Neural cell (in vitro differentiated cells): Measurements from ENCODE around the gene SLC22A16. TPM values are rescaled to one million over a fixed set of nuclear protein-coding genes. Genes with fewer than 3 reads are reported as not detected.

Experiments used
- H2AFZ ChIP-seq: fragments of 200-600, 300-800 bp; sonication (generic), shearing (Covaris generic); 2 replicates; pipeline ENCODE4 v1.6.0; 2014; ENCODE audit warnings: low read depth, mild to moderate bottlenecking, antibody characterized with exemption, low read length, moderate library complexity
- H3F3A ChIP-seq: fragments of 200-600 bp; shearing (Covaris generic); 2 replicates; pipeline ENCODE4 v1.6.1; 2016; ENCODE audit warnings: mild to moderate bottlenecking, moderate library complexity, mixed read lengths, antibody characterized with exemption, low read length; ENCODE audit not compliant: insufficient read depth, poor library complexity, severe bottlenecking
- H3K27ac ChIP-seq: fragments of 200-600, 300-800 bp; sonication (generic), shearing (Covaris generic); 2 replicates; pipeline ENCODE4 v1.5.1; 2014; ENCODE audit warnings: mild to moderate bottlenecking, low read length, moderate library complexity
- H3K27me3 ChIP-seq: fragments of 300-800, 200-600 bp; sonication (generic), shearing (Covaris generic); 2 replicates; pipeline ENCODE4 v1.6.0; 2014; ENCODE audit warnings: mild to moderate bottlenecking, low read depth, low read length, moderate library complexity; ENCODE audit not compliant: insufficient read depth
- H3K36me3 ChIP-seq: fragments of 300-800, 200-600 bp; sonication (generic), shearing (Covaris generic); 2 replicates; pipeline ENCODE4 v1.5.1; 2014; ENCODE audit warnings: mild to moderate bottlenecking, antibody characterized with exemption, low read length, moderate library complexity; ENCODE audit not compliant: insufficient read depth
- H3K4me2 ChIP-seq: fragments of 300-800, 200-600 bp; sonication (generic), shearing (Covaris generic); 2 replicates; pipeline ENCODE4 v1.6.0; 2014; ENCODE audit warnings: mild to moderate bottlenecking, low read length
- H3K4me3 ChIP-seq: fragments of 300-800, 200-600 bp; sonication (generic), shearing (Covaris generic); 2 replicates; pipeline ENCODE4 v1.5.1; 2014; ENCODE audit warnings: mild to moderate bottlenecking, low read length, moderate library complexity
- H3K79me2 ChIP-seq: fragments of 200-600 bp; shearing (Covaris generic); replicated peaks from 2 replicates; pipeline ENCODE4 v1.6.0; 2014; ENCODE audit warnings: mild to moderate bottlenecking, low read length, moderate library complexity; ENCODE audit not compliant: insufficient read depth
- H3K9ac ChIP-seq: fragments of 300-800, 200-600 bp; sonication (generic), shearing (Covaris generic); 2 replicates; pipeline ENCODE4 v1.6.1; 2016; ENCODE audit warnings: mild to moderate bottlenecking, low read length, mixed read lengths
- H3K9me2 ChIP-seq: fragments of 200-600 bp; shearing (Covaris generic); 2 replicates; pipeline ENCODE4 v1.6.1; 2016; ENCODE audit warnings: mild to moderate bottlenecking, low read length, mixed read lengths; ENCODE audit not compliant: insufficient read depth
- H3K9me3 ChIP-seq: fragments of 200-600, 300-800 bp; sonication (generic), shearing (Covaris generic); 2 replicates; pipeline ENCODE4 v1.6.1; 2016; ENCODE audit warnings: mild to moderate bottlenecking, mixed run types, low read length, moderate library complexity, mixed read lengths
- H4K20me1 ChIP-seq: fragments of 200-600 bp; shearing (Covaris generic); 2 replicates; pipeline ENCODE4 v1.6.1; 2016; ENCODE audit warnings: mild to moderate bottlenecking, mixed run types; ENCODE audit not compliant: insufficient read depth
- CTCF ChIP-seq: fragments of 450-650 bp; IDR thresholded peaks from 2 replicates; pipeline ENCODE4 v1.5.1; 2014; ENCODE audit warnings: antibody characterized with exemption, mild to moderate bottlenecking, moderate library complexity; ENCODE audit not compliant: poor library complexity, severe bottlenecking
- EP300 ChIP-seq: fragments of 450-650 bp; conservative IDR thresholded peaks from 2 replicates; pipeline ENCODE4 v1.6.1; 2014; ENCODE audit warnings: antibody characterized with exemption, mild to moderate bottlenecking, moderate library complexity; ENCODE audit not compliant: poor library complexity, severe bottlenecking
- EZH2 ChIP-seq: fragments of 200-600, 300-800 bp; shearing (Covaris generic), sonication (generic); IDR thresholded peaks from 2 replicates; pipeline ENCODE4 v1.6.1; 2014; ENCODE audit warnings: antibody characterized with exemption, low read length, borderline replicate concordance, mild to moderate bottlenecking; ENCODE audit not compliant: insufficient read depth, poor library complexity, severe bottlenecking
- MXI1 ChIP-seq: fragments of 450-650 bp; conservative IDR thresholded peaks from 2 replicates; pipeline ENCODE4 v1.6.1; 2014; ENCODE audit warnings: antibody characterized with exemption, mild to moderate bottlenecking; ENCODE audit not compliant: poor library complexity, severe bottlenecking
- POLR2AphosphoS5 ChIP-seq: IDR thresholded peaks from 2 replicates; pipeline ENCODE4 v1.6.1; 2012
- RAD21 ChIP-seq: fragments of 450-650 bp; conservative IDR thresholded peaks from 2 replicates; pipeline ENCODE4 v1.6.1; 2014; ENCODE audit warnings: antibody characterized with exemption, mild to moderate bottlenecking, moderate library complexity
- REST ChIP-seq: IDR thresholded peaks from 2 replicates; pipeline ENCODE4 v1.6.1; 2012; ENCODE audit warnings: borderline replicate concordance
- SMC3 ChIP-seq: fragments of 450-650 bp; conservative IDR thresholded peaks from 2 replicates; pipeline ENCODE4 v1.6.1; 2014; ENCODE audit warnings: antibody characterized with exemption, mild to moderate bottlenecking, moderate library complexity; ENCODE audit not compliant: poor library complexity
- TAF1 ChIP-seq: IDR thresholded peaks from 2 replicates; pipeline ENCODE4 v1.6.1; 2012; ENCODE audit warnings: low read depth
- polyA plus RNA-seq: library from polyadenylated mRNA; depleted of rRNA; stranded (reverse); fragments of >200 nt; gene quantifications from 2 replicates; pipeline ENCODE4 v1.2.3, GENCODE V29; 2014

Gene SLC22A16
- polyA plus RNA-seq, 1 donor from 2014 or later: not detected

GRCh38 chr6:110422444-110422822 is 54.0 kb downstream of the SLC22A16 start:
- H3K79me2 ChIP-seq: no peaks in the 10 kb centered on the region
- no peak overlapping the region for H3K9ac ChIP-seq
- H4K20me1 ChIP-seq: no peaks in the 10 kb centered on the region
- H3F3A ChIP-seq: no peaks in the 10 kb centered on the region
- H3K9me2 ChIP-seq: no peaks in the 10 kb centered on the region
- H3K4me2 ChIP-seq: no peak overlapping the region
- no peak overlapping the region for H3K27ac ChIP-seq
- H3K9me3 ChIP-seq: no peaks in the 10 kb centered on the region
- H3K36me3 ChIP-seq: no peaks in the 10 kb centered on the region
- no peaks in the 10 kb centered on the region for H3K27me3 ChIP-seq
- H2AFZ ChIP-seq: no peak overlapping the region
- no peak for TF ChIP-seq POLR2AphosphoS5
- no peak for TF ChIP-seq REST
- TF ChIP-seq CTCF: no peak
- no peak for TF ChIP-seq TAF1
- no peak for TF ChIP-seq EP300
- no peak for TF ChIP-seq EZH2
- no peak for TF ChIP-seq MXI1
- TF ChIP-seq SMC3: no peak
- no peak for TF ChIP-seq RAD21
- H3K4me3 ChIP-seq: no peak overlapping the region

GRCh38 chr6:110421749-110422443 is 54.5 kb downstream of the SLC22A16 start:
- Histone ChIP-seq H3K27ac (no peak overlapping the region), H3K4me2 (no peak overlapping the region), H2AFZ (no peak overlapping the region), H3K36me3 (no peaks in the 10 kb centered on the region), H3K9ac (no peak overlapping the region), H4K20me1 (no peaks in the 10 kb centered on the region), H3F3A (no peaks in the 10 kb centered on the region), H3K9me2 (no peaks in the 10 kb centered on the region), H3K79me2 (no peaks in the 10 kb centered on the region), H3K9me3 (no peaks in the 10 kb centered on the region), H3K4me3 (no peak overlapping the region), H3K27me3 (no peaks in the 10 kb centered on the region)
- TF ChIP-seq EZH2 (no peak), SMC3 (no peak), RAD21 (no peak), REST (no peak), EP300 (no peak), POLR2AphosphoS5 (no peak), MXI1 (no peak), TAF1 (no peak), CTCF (no peak)
